Cardiac muscle cell (in vitro differentiated cells and primary cell): ENCODE data around the gene EXTL1. TPM values are rescaled to one million over a fixed set of nuclear protein-coding genes. Genes with fewer than 3 reads are reported as not detected.

Source experiments
- DNase-seq, 2 donors: peaks; one replicate each; pipeline versions ENCODE4 v3.0.0 to v3.0.0-alpha.2; 2010 to 2017; ENCODE audit warnings: low read depth in 1 of 2, low spot score in 1 of 2
- H3K27ac ChIP-seq: fragments of 200-600 bp; sonication (generic); 2 replicates; pipeline ENCODE4 v1.5.1; 2016
- H3K27me3 ChIP-seq: fragments of 200-600 bp; sonication (generic); 2 replicates; pipeline ENCODE4 v1.6.0; 2016; ENCODE audit warnings: control low read depth
- H3K36me3 ChIP-seq: fragments of 200-600 bp; sonication (generic); 2 replicates; pipeline ENCODE4 v1.5.1; 2016; ENCODE audit warnings: control low read depth
- H3K4me1 ChIP-seq: fragments of 200-600 bp; sonication (generic); 2 replicates; pipeline ENCODE4 v1.8.1; 2017; ENCODE audit warnings: low read depth, mild to moderate bottlenecking, mixed run types
- H3K4me3 ChIP-seq: fragments of 200-600 bp; sonication (generic); 2 replicates; pipeline ENCODE4 v1.5.1; 2016; ENCODE audit warnings: mild to moderate bottlenecking
- H3K9me3 ChIP-seq: fragments of 200-600 bp; sonication (generic); 2 replicates; pipeline ENCODE4 v1.5.1; 2017; ENCODE audit warnings: low read depth, mild to moderate bottlenecking, control low read depth
- CTCF ChIP-seq: IDR thresholded peaks from 2 replicates; pipeline ENCODE4 v1.5.1; 2012; ENCODE audit warnings: low read depth, mild to moderate bottlenecking, low read length
- polyA plus RNA-seq: library from polyadenylated mRNA; unstranded; fragments of >200 nt; fragmentation: Nextera tagmentation; extraction: Ambion mirVana; gene quantifications from 2 replicates; pipeline ENCODE4 v1.2.1, GENCODE V29; 2016
- total RNA-seq: library from RNA; depleted of rRNA; stranded (reverse); fragments of >200 nt; gene quantifications from 2 replicates; pipeline ENCODE4 v1.2.3, GENCODE V29; 2016

Gene EXTL1
- total and polyA plus RNA-seq, 2 experiments from 2014 or later, result 10.0 to 10.1 TPM

GRCh38 chr1:26084091-26084561 lies 62.6 kb downstream of the EXTL1 start:
- DNase-seq, result no peak
- Histone ChIP-seq H3K4me1 (peaks cover 23% of the 10 kb centered on the region), H3K36me3 (no peaks in the 10 kb centered on the region), H3K4me3 (no peak overlapping the region), H3K27ac (no peak overlapping the region), H3K9me3 (no peaks in the 10 kb centered on the region), H3K27me3 (no peaks in the 10 kb centered on the region)
- TF ChIP-seq CTCF, result no peak

GRCh38 chr1:26084844-26085243 lies 63.3 kb downstream of the EXTL1 start:
- no peak for TF ChIP-seq CTCF

More at GRCh38 chr1:26084844-26085243, 63.3 kb downstream of the EXTL1 start:
- Histone ChIP-seq H3K4me1 (peaks cover 15% of the 10 kb centered on the region), H3K27me3 (no peaks in the 10 kb centered on the region), H3K4me3 (no peak overlapping the region), H3K36me3 (no peaks in the 10 kb centered on the region), H3K9me3 (no peaks in the 10 kb centered on the region), H3K27ac (no peak overlapping the region)
- DNase-seq, result no peak

Other genes with a start within 250 kb of the EXTL1 start
- 97.3 and 123 TPM in 2 replicates for gene SELENON, start 221.6 kb upstream of the EXTL1 start, total RNA-seq
- 111 and 130 TPM in 2 replicates for gene SELENON, start 221.6 kb upstream of the EXTL1 start, polyA plus RNA-seq
- 158 and 197 TPM in 2 replicates for gene MTFR1L, start 201.8 kb upstream of the EXTL1 start, total RNA-seq
- 251 and 266 TPM in 2 replicates for gene MTFR1L, start 201.8 kb upstream of the EXTL1 start, polyA plus RNA-seq
- gene AUNIP, start 162.3 kb upstream of the EXTL1 start, total RNA-seq, result 3.0 and 4.4 TPM in 2 replicates
- 4.9 and 5.6 TPM in 2 replicates for gene AUNIP, start 162.3 kb upstream of the EXTL1 start, polyA plus RNA-seq
- 10.7 and 12.5 TPM in 2 replicates for gene PAQR7, start 146.1 kb upstream of the EXTL1 start, total RNA-seq
- 2.1 and 3.1 TPM in 2 replicates for gene PAQR7, start 146.1 kb upstream of the EXTL1 start, polyA plus RNA-seq
- 225 and 572 TPM in 2 replicates for gene STMN1, start 115.4 kb upstream of the EXTL1 start, total RNA-seq
- gene STMN1, start 115.4 kb upstream of the EXTL1 start, polyA plus RNA-seq, result 943 and 1,052 TPM in 2 replicates
- gene PAFAH2, start 23.7 kb upstream of the EXTL1 start, total RNA-seq, result 8.3 and 10.9 TPM in 2 replicates
- gene PAFAH2, start 23.7 kb upstream of the EXTL1 start, polyA plus RNA-seq, result 11.1 and 11.2 TPM in 2 replicates
- 1.3 and 1.5 TPM in 2 replicates for gene SLC30A2, start 24.3 kb downstream of the EXTL1 start, total RNA-seq
- gene SLC30A2, start 24.3 kb downstream of the EXTL1 start, polyA plus RNA-seq, result 0.16 and 1.8 TPM in 2 replicates
- 29.4 and 39.6 TPM in 2 replicates for gene TRIM63, start 45.9 kb downstream of the EXTL1 start, total RNA-seq
- gene TRIM63, start 45.9 kb downstream of the EXTL1 start, polyA plus RNA-seq, result 25.8 and 32.8 TPM in 2 replicates
- gene PDIK1L, start 90.0 kb downstream of the EXTL1 start, total RNA-seq, result 3.7 and 8.5 TPM in 2 replicates
- gene PDIK1L, start 90.0 kb downstream of the EXTL1 start, polyA plus RNA-seq, result 4.2 and 7.1 TPM in 2 replicates
- 4.7 and 6.8 TPM in 2 replicates for gene FAM110D, start 137.3 kb downstream of the EXTL1 start, total RNA-seq
- 8.1 and 10.9 TPM in 2 replicates for gene FAM110D, start 137.3 kb downstream of the EXTL1 start, polyA plus RNA-seq
- gene C1orf232, start 147.2 kb downstream of the EXTL1 start, total RNA-seq, result not detected in 2 replicates
- gene C1orf232, start 147.2 kb downstream of the EXTL1 start, polyA plus RNA-seq, result not detected in 2 replicates
- 34.5 and 47.8 TPM in 2 replicates for gene ZNF593, start 148.1 kb downstream of the EXTL1 start, total RNA-seq
- gene ZNF593, start 148.1 kb downstream of the EXTL1 start, polyA plus RNA-seq, result 43.6 and 58.0 TPM in 2 replicates
- gene ZNF593OS, start 150.1 kb downstream of the EXTL1 start, total RNA-seq, result not detected in 2 replicates
- 2.9 and 3.4 TPM in 2 replicates for gene ZNF593OS, start 150.1 kb downstream of the EXTL1 start, polyA plus RNA-seq
- 8.4 and 9.7 TPM in 2 replicates for gene CNKSR1, start 155.7 kb downstream of the EXTL1 start, total RNA-seq
- 7.5 and 7.6 TPM in 2 replicates for gene CNKSR1, start 155.7 kb downstream of the EXTL1 start, polyA plus RNA-seq
- 0.42 TPM in 1 of 2 replicates, not detected in the other for gene CATSPER4, start 168.8 kb downstream of the EXTL1 start, total RNA-seq
- gene CATSPER4, start 168.8 kb downstream of the EXTL1 start, polyA plus RNA-seq, result 0.50 TPM in 1 of 2 replicates, not detected in the other
- 32.7 and 33.2 TPM in 2 replicates for gene CEP85, start 212.4 kb downstream of the EXTL1 start, total RNA-seq
- 22.9 and 28.8 TPM in 2 replicates for gene CEP85, start 212.4 kb downstream of the EXTL1 start, polyA plus RNA-seq